Caco-2 (cell line): ENCODE results near the gene KDM8. TPM values are rescaled to one million over a fixed set of nuclear protein-coding genes. Genes with fewer than 3 reads are reported as not detected.

Source experiments
- BruUV-seq: library from RNA; stranded (reverse); fragments of 400-500 nt; replicated peaks from 2 replicates; lab custom pipeline; 2021; lab: Mats Ljungman, UMichigan
- CTCF ChIA-PET: fragments of 300-600 bp; sonication (Branson Sonifier 250); formaldehyde crosslinking; loops from one replicate; lab custom pipeline; 2022; ENCODE audit warnings: antibody characterized with exemption; lab: Charles Lee
- POLR2A ChIA-PET: fragments of 300-600 bp; sonication (Branson Sonifier 250); formaldehyde crosslinking; loops from one replicate; lab custom pipeline; 2022; ENCODE audit warnings: antibody characterized with exemption; lab: Charles Lee
- DNase-seq, 2 experiments: peaks; one replicate each; pipeline versions ENCODE4 v3.0.0 to v3.0.0-alpha.2; 2020 to 2022
- H3K27me3 ChIP-seq: replicated peaks from 2 replicates; pipeline ENCODE4 v1.6.0; 2011; ENCODE audit warnings: low read length; ENCODE audit not compliant: control insufficient read depth, insufficient read depth
- H3K36me3 ChIP-seq: 2 replicates; pipeline ENCODE4 v1.5.1; 2011; ENCODE audit warnings: low read length; ENCODE audit not compliant: control insufficient read depth, insufficient read depth
- H3K4me1 ChIP-seq: fragments of 250-450 bp; sonication (Bioruptor Pico); 2 replicates; pipeline ENCODE4 v1.5.1; 2020; ENCODE audit warnings: mild to moderate bottlenecking
- H3K4me3 ChIP-seq: 2 replicates; pipeline ENCODE4 v1.5.1; 2011; ENCODE audit warnings: low read depth, mild to moderate bottlenecking, control low read depth, low read length
- H3K9me3 ChIP-seq: fragments of 250-450 bp; sonication (Bioruptor Pico); 2 replicates; pipeline ENCODE4 v1.5.1; 2020; ENCODE audit warnings: mild to moderate bottlenecking, moderate library complexity
- H3K27ac Mint-ChIP-seq: one replicate; pipeline ENCODE4 v1.8.0; 2022; ENCODE audit warnings: mixed read lengths; ENCODE audit not compliant: unreplicated experiment
- H3K27me3 Mint-ChIP-seq: one replicate; pipeline ENCODE4 v1.8.0; 2022; ENCODE audit warnings: mixed read lengths; ENCODE audit not compliant: insufficient read depth, unreplicated experiment
- H3K36me3 Mint-ChIP-seq: one replicate; pipeline ENCODE4 v1.8.0; 2022; ENCODE audit warnings: mild to moderate bottlenecking, mixed read lengths; ENCODE audit not compliant: insufficient read depth, unreplicated experiment
- H3K4me1 Mint-ChIP-seq: one replicate; pipeline ENCODE4 v1.8.0; 2022; ENCODE audit warnings: low read depth, mixed read lengths; ENCODE audit not compliant: unreplicated experiment
- H3K4me3 Mint-ChIP-seq: one replicate; pipeline ENCODE4 v1.8.0; 2022; ENCODE audit warnings: mild to moderate bottlenecking, moderate library complexity, mixed read lengths; ENCODE audit not compliant: unreplicated experiment
- H3K9me3 Mint-ChIP-seq: one replicate; pipeline ENCODE4 v1.8.0; 2022; ENCODE audit warnings: mixed read lengths; ENCODE audit not compliant: unreplicated experiment
- intact Hi-C: fragments of 100-400 bp; cut with micrococcal nuclease; formaldehyde crosslinking; loops from one replicate; pipeline ENCODE4 v1.10.0; 2022; ENCODE audit not compliant: unreplicated experiment
- total RNA-seq: library from RNA; stranded (reverse); gene quantifications from 2 replicates; pipeline ENCODE4 v1.2.3, GENCODE V29; 2022
- TF ChIP-seq, protein P1 (sequence below), 2 experiments: fragments of 200-600 bp in 1 of 2; IDR thresholded peaks; 1 replicate in 1 of 2; 2 replicates in 1 of 2; pipeline versions ENCODE4 v1.5.1 to v1.8.0; 2011 to 2022; ENCODE audit warnings: antibody characterized with exemption in 1 of 2, control low read depth in 1 of 2, inconsistent platforms in 1 of 2, low read depth in 1 of 2, low read length in 1 of 2, mild to moderate bottlenecking in 1 of 2, moderate library complexity in 1 of 2; ENCODE audit not compliant: insufficient read depth in 1 of 2, severe bottlenecking in 1 of 2, unreplicated experiment in 1 of 2

The KDM8 gene
- total RNA-seq, 1 experiment from 2014 or later, result 7.0 TPM

DNA sequence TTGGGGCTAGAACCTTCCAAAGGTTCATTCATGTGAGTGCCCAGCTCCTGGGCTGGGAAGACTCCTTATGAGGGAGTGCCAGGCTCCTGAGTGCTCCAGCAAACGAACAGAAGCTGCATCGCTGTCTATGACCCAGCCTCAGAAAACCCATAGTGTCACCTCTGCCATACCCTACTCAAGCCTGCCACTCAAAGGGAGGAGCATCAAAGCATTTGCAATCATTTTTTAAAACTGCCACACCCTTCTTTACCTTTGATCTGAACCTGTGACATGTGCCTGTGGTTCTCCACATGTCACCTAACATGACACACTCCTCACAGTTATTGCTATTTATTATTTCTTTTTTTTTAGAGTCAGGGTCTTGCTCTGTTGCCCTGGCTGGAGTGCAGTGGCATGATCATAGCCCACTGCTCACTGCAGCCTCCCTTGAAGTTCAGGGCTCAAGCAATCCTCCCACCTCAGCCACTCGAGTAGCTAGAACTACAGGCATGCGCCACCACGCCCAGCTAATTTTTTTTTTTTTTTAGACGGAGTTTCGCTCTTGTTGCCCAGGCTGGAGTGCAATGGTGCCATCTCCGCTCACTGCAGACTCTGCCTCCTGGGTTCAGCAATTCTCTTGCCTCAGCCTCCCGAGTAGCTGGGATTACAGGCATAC, 7.3 kb upstream of the KDM8 start:
- Histone ChIP-seq H3K9me3 (no peaks in the 10 kb centered on the region), H3K4me3 (no peak overlapping the region), H3K27me3 (no peaks in the 10 kb centered on the region), H3K36me3 (no peaks in the 10 kb centered on the region), H3K4me1 (peaks cover 4% of the 10 kb centered on the region; the same call in 1 of the 2 replicates)
- Mint-ChIP-seq H3K4me3 (no peak overlapping the region), H3K9me3 (no peaks in the 10 kb centered on the region), H3K27me3 (peaks cover 3% of the 10 kb centered on the region), H3K27ac (no peak overlapping the region), H3K36me3 (no peaks in the 10 kb centered on the region), H3K4me1 (no peaks in the 10 kb centered on the region)
- no TSS peak for BruUV-seq
- ChIA-PET CTCF (no interaction called here), POLR2A (no interaction called here)
- no peak for DNase-seq
- intact Hi-C loops, result no loop called here
- TF ChIP-seq, protein P1, sequence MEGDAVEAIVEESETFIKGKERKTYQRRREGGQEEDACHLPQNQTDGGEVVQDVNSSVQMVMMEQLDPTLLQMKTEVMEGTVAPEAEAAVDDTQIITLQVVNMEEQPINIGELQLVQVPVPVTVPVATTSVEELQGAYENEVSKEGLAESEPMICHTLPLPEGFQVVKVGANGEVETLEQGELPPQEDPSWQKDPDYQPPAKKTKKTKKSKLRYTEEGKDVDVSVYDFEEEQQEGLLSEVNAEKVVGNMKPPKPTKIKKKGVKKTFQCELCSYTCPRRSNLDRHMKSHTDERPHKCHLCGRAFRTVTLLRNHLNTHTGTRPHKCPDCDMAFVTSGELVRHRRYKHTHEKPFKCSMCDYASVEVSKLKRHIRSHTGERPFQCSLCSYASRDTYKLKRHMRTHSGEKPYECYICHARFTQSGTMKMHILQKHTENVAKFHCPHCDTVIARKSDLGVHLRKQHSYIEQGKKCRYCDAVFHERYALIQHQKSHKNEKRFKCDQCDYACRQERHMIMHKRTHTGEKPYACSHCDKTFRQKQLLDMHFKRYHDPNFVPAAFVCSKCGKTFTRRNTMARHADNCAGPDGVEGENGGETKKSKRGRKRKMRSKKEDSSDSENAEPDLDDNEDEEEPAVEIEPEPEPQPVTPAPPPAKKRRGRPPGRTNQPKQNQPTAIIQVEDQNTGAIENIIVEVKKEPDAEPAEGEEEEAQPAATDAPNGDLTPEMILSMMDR (IDR thresholded peaks at IDR 0.05; ENCODE audit: insufficient read depth in 1 of 2, low read depth in 1 of 2, low read length in 1 of 2, severe bottlenecking in 1 of 2, unreplicated experiment in 1 of 2), result no peak

DNA sequence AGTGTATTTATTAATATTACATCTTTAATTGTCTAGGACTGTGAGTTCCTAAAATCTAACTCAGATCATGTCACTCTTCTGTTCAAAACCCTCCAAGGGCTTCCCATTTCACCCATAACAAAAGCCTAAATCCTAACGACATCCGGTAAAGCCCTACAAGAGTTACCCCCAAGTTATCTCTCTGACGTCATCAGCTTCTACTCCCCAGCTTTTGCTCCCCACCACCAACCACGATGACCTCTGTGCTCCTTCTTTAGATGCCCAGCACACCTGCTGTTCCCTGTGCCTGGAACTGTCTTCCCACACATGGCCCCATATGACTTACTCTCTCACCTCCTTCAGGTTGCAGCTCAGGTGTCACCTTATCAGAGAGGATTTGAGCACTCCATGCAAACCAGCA, 6.3 kb upstream of the KDM8 start:
- intact Hi-C loops, result no loop called here
- no peak for DNase-seq
- no peaks in the 10 kb centered on the region for H3K36me3 Mint-ChIP-seq
- TF ChIP-seq, protein P1 (IDR thresholded peaks at IDR 0.05; ENCODE audit: insufficient read depth in 1 of 2, low read depth in 1 of 2, low read length in 1 of 2, severe bottlenecking in 1 of 2, unreplicated experiment in 1 of 2), result no peak
- Histone ChIP-seq H3K4me3 (no peak overlapping the region), H3K36me3 (no peaks in the 10 kb centered on the region), H3K4me1 (0 out of 2 replicates have a peak, but pooled peaks cover 4% of the 10 kb centered on the region), H3K9me3 (no peaks in the 10 kb centered on the region), H3K27me3 (no peaks in the 10 kb centered on the region)
- peaks cover 3% of the 10 kb centered on the region for H3K27me3 Mint-ChIP-seq
- no peaks in the 10 kb centered on the region for H3K4me1 Mint-ChIP-seq
- no peak overlapping the region for H3K4me3 Mint-ChIP-seq
- ChIA-PET CTCF (no interaction called here), POLR2A (no interaction called here)
- H3K27ac Mint-ChIP-seq, result no peak overlapping the region
- no peaks in the 10 kb centered on the region for H3K9me3 Mint-ChIP-seq
- BruUV-seq, result no TSS peak

DNA sequence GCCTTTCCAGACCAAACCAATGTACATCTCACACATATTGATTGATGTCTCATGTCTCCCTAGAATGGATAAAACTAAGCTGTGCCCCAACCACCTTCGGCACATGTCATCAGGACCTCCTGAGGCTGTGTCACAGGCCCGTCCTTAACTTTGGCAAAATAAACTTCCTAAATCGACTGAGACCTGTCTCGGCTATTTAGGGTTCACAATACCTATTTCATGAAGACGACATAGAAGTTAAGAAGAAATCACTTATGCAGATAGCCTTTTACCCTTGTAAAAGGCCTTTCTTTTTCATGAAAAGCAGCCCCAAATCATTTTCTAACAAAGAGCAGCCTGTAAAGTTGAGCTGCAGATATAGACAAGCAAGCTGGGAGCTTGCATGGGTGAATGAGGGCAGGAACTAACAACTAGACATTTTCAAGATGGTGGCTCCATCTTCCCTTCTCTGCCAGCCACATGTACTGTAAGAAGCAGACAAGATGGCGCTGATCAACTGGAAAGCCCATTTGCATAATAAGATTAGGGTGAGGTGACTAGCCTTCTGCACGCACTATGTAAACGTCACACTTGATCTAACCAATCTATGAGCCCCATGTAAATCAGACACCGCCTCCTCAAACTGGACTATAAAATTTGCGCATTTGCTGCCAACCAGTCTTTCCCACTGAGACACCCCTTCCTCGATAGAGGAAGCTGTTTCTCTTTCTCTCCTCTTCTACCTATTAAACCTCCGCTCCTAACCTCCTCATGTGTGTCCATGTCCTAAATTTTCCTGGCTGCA, 4.7 kb upstream of the KDM8 start:
- TF ChIP-seq, protein P1 (IDR thresholded peaks at IDR 0.05; ENCODE audit: insufficient read depth in 1 of 2, low read depth in 1 of 2, low read length in 1 of 2, severe bottlenecking in 1 of 2, unreplicated experiment in 1 of 2), result no peak
- H3K4me1 Mint-ChIP-seq, result no peaks in the 10 kb centered on the region
- 0 out of 2 replicates have a peak, but pooled peaks cover 10% of the 10 kb centered on the region for H3K4me1 ChIP-seq
- H3K36me3 Mint-ChIP-seq, result peaks cover 5% of the 10 kb centered on the region
- DNase-seq, result no peak
- no TSS peak for BruUV-seq
- no peaks in the 10 kb centered on the region for H3K9me3 ChIP-seq
- no peaks in the 10 kb centered on the region for H3K27me3 ChIP-seq
- ChIA-PET POLR2A (no interaction called here), CTCF (no interaction called here)
- H3K9me3 Mint-ChIP-seq, result no peaks in the 10 kb centered on the region
- H3K27ac Mint-ChIP-seq, result no peak overlapping the region
- no peak overlapping the region for H3K4me3 ChIP-seq
- intact Hi-C loops, result no loop called here
- H3K4me3 Mint-ChIP-seq, result no peak overlapping the region
- H3K36me3 ChIP-seq, result no peaks in the 10 kb centered on the region
- peaks cover 3% of the 10 kb centered on the region for H3K27me3 Mint-ChIP-seq
